GM23338 (cell line): ENCODE results near the gene SMAD9. TPM values are rescaled to one million over a fixed set of nuclear protein-coding genes. Genes with fewer than 3 reads are reported as not detected.

ENCODE experiments used
- ATAC-seq: fragments of 200-7000 bp; cut with Tn5 transposase; 3 replicates; pipeline ENCODE4 v1.9.1; 2020
- DNase-seq: peaks from one replicate; pipeline ENCODE4 v3.0.0-alpha.2; 2015; ENCODE audit warnings: low spot score
- H2AFZ ChIP-seq: fragments of 200-600 bp; sonication (generic); 2 replicates; pipeline ENCODE4 v1.8.0; 2016; ENCODE audit warnings: antibody characterized with exemption, mild to moderate bottlenecking, moderate library complexity
- H3F3A ChIP-seq: fragments of 200-600 bp; sonication (generic); replicated peaks from 2 replicates; pipeline ENCODE4 v1.8.0; 2017; ENCODE audit warnings: antibody characterized with exemption, mixed run types, low read depth
- H3K27ac ChIP-seq: fragments of 200-600 bp; sonication (generic); 2 replicates; pipeline ENCODE4 v1.6.1; 2016; ENCODE audit warnings: low read depth
- H3K27me3 ChIP-seq: fragments of 200-600 bp; sonication (generic); 2 replicates; pipeline ENCODE4 v1.8.0; 2016; ENCODE audit warnings: mild to moderate bottlenecking, mixed run types, moderate library complexity; ENCODE audit not compliant: insufficient read depth
- H3K36me3 ChIP-seq: fragments of 200-600 bp; sonication (generic); 2 replicates; pipeline ENCODE4 v1.8.0; 2016; ENCODE audit warnings: mild to moderate bottlenecking; ENCODE audit not compliant: insufficient read depth
- H3K4me1 ChIP-seq: fragments of 200-600 bp; sonication (generic); 2 replicates; pipeline ENCODE4 v1.8.0; 2016; ENCODE audit warnings: mild to moderate bottlenecking, moderate library complexity; ENCODE audit not compliant: insufficient read depth
- H3K4me2 ChIP-seq: fragments of 200-600 bp; sonication (generic); 2 replicates; pipeline ENCODE4 v1.7.1; 2017; ENCODE audit warnings: mixed run types
- H3K4me3 ChIP-seq: fragments of 200-600 bp; sonication (generic); 2 replicates; pipeline ENCODE4 v1.6.1; 2016; ENCODE audit warnings: mixed run types
- H3K79me2 ChIP-seq: fragments of 200-600 bp; sonication (generic); replicated peaks from 2 replicates; pipeline ENCODE4 v1.8.0; 2017; ENCODE audit warnings: mild to moderate bottlenecking; ENCODE audit not compliant: insufficient read depth
- H3K9me2 ChIP-seq: fragments of 200-600 bp; sonication (generic); 2 replicates; pipeline ENCODE4 v1.8.0; 2017; ENCODE audit not compliant: insufficient read depth
- H4K20me1 ChIP-seq: fragments of 200-600 bp; sonication (generic); replicated peaks from 2 replicates; pipeline ENCODE4 v1.8.0; 2017; ENCODE audit warnings: mild to moderate bottlenecking; ENCODE audit not compliant: insufficient read depth
- H3K27ac Mint-ChIP-seq: 2 replicates; pipeline ENCODE4 v1.8.0; 2020; ENCODE audit warnings: inconsistent platforms, mild to moderate bottlenecking, moderate library complexity, mixed read lengths
- H3K27me3 Mint-ChIP-seq: 3 replicates; pipeline ENCODE4 v1.8.0; 2022; ENCODE audit warnings: low read depth, mild to moderate bottlenecking, moderate library complexity, mixed read lengths, inconsistent platforms; ENCODE audit not compliant: insufficient read depth, poor library complexity
- H3K36me3 Mint-ChIP-seq: 3 replicates; pipeline ENCODE4 v1.8.0; 2021; ENCODE audit warnings: low read depth, mild to moderate bottlenecking, inconsistent platforms, moderate library complexity, mixed read lengths
- H3K4me1 Mint-ChIP-seq: 3 replicates; pipeline ENCODE4 v1.8.0; 2020; ENCODE audit warnings: mild to moderate bottlenecking, inconsistent platforms, mixed read lengths
- H3K4me3 Mint-ChIP-seq: 3 replicates; pipeline ENCODE4 v1.8.0; 2021; ENCODE audit warnings: moderate library complexity, mild to moderate bottlenecking, inconsistent platforms, mixed read lengths
- H3K9me3 Mint-ChIP-seq: 3 replicates; pipeline ENCODE4 v1.8.0; 2020; ENCODE audit warnings: moderate library complexity, mild to moderate bottlenecking, inconsistent platforms, mixed read lengths
- CREB1 ChIP-seq: fragments of 250-450 bp; sonication (Bioruptor Pico); IDR thresholded peaks from 2 replicates; pipeline ENCODE4 v1.5.0; 2020; ENCODE audit warnings: low read depth, mild to moderate bottlenecking, moderate library complexity
- EZH2 ChIP-seq: fragments of 200-600 bp; sonication (generic); IDR thresholded peaks from one replicate; pipeline ENCODE4 v1.8.0; 2017; ENCODE audit warnings: antibody characterized with exemption, mild to moderate bottlenecking, low read depth; ENCODE audit not compliant: unreplicated experiment
- EZH2phosphoT487 ChIP-seq: fragments of 200-600 bp; sonication (generic); IDR thresholded peaks from one replicate; pipeline ENCODE4 v1.8.1; 2018; ENCODE audit warnings: antibody characterized with exemption; ENCODE audit not compliant: unreplicated experiment
- JUNB ChIP-seq: IDR thresholded peaks from one replicate; pipeline ENCODE4 v1.6.1; 2016; ENCODE audit warnings: antibody characterized with exemption; ENCODE audit not compliant: unreplicated experiment
- NANOG ChIP-seq: IDR thresholded peaks from 2 replicates; pipeline ENCODE4 v1.6.1; 2016; ENCODE audit warnings: antibody characterized with exemption, borderline replicate concordance
- POLR2AphosphoS5 ChIP-seq: IDR thresholded peaks from 2 replicates; pipeline ENCODE4 v1.6.1; 2016; ENCODE audit warnings: antibody characterized with exemption, low read depth
- REST ChIP-seq: IDR thresholded peaks from one replicate; pipeline ENCODE4 v1.6.1; 2018; ENCODE audit warnings: antibody characterized with exemption; ENCODE audit not compliant: unreplicated experiment
- STAT1 ChIP-seq: IDR thresholded peaks from one replicate; pipeline ENCODE4 v1.6.1; 2016; ENCODE audit warnings: antibody characterized with exemption; ENCODE audit not compliant: unreplicated experiment
- ZNF114 ChIP-seq: fragments of 250-450 bp; sonication (Bioruptor Pico); IDR thresholded peaks from 2 replicates; pipeline ENCODE4 v1.5.0; 2020; ENCODE audit warnings: mild to moderate bottlenecking, moderate library complexity
- ZNF331 ChIP-seq: fragments of 250-450 bp; sonication (Bioruptor Pico); IDR thresholded peaks from 2 replicates; pipeline ENCODE4 v1.5.0; 2020; ENCODE audit warnings: low read depth, mild to moderate bottlenecking, moderate library complexity
- polyA plus RNA-seq: library from polyadenylated mRNA; unstranded; fragments of >200 nt; fragmentation: Nextera tagmentation; extraction: Ambion mirVana; gene quantifications from 2 replicates; pipeline ENCODE4 v1.2.1, GENCODE V29; 2016
- total RNA-seq: library from RNA; depleted of rRNA; stranded (reverse); fragments of >200 nt; shearing (Covaris generic); gene quantifications from 2 replicates; pipeline ENCODE4 v1.2.3, GENCODE V29; 2014
- TF ChIP-seq, protein P1 (sequence below): IDR thresholded peaks from 2 replicates; pipeline ENCODE4 v1.6.1; 2016; ENCODE audit warnings: antibody characterized with exemption

SMAD9 gene
- total and polyA plus RNA-seq, 2 experiments from 2014 or later = 0.95 to 1.3 TPM

DNA sequence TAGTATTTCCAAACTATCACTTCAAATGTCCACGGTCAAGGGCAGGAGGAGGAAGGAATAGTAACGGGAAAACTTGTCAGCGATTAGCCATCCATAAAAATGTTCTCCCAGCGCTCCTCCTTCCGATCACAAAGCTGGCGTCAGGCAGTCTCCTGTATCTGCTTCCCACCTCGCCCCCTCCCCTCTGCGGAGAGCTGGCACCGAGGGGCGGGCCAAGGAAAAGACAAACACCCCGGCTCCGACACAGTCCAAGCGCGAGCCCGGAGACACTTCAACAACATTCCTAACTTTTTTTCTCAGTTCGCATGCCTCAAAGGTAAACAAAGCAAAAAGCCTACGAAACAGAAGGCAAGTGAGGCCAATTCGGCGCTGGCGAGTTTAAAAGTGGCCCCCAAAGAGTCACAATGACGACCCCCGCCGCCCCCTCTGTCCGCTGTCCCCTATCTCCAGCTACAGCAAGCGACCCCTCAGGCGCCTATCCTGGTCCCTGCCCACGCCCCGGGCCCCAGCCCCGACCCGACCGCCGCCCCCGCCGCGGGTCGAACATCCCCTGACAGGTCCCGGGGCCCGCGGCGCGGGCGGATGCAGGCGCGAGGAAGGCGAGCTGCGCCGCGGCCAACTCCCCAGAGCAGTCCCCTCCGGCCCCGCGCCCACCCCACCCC lies 736 bp downstream of the SMAD9 start (continued):
- no peak for TF ChIP-seq REST
- no peak for TF ChIP-seq EZH2phosphoT487
- no peak for TF ChIP-seq EZH2
- no peak for TF ChIP-seq NANOG

DNA sequence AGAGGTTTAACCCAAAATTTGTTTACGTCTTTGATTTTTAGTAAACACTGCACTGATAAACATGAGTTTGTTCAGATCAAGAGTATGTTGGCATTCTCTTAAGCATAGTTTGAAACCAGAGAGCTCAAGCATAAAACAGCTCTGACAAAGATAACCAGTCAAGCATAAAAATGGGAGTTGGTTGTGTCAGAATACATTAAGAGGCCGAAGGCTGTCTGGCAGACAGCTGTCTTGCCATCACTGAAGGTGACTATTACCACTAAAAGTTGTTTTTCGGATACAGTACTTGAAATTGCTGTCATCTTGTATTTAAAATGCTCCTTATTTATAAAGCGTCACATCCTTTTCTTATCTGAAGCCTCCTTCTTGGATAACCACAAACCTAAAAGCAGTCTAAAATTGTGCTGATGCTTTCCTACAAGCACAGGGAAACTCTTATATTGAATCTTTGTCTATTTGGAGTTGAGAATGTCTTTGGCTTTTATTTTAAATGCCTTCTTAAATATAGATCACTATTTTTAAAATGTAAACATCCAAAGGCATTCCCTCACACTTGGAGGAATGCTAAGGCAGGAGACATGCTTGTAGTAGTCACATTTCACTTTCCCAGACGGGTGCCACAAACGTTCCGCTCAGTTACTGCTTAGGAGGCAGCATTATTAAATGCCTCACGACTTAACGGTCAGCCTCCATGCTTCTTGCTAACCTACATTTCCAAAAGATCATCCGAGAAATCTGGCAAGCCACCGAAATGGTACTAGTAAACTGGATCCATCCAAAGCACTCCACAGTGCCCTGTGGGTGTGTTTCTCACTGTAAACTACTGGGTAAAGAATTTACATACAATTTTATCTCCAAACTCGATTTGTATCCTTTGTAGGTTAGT lies 1.5 kb downstream of the SMAD9 start:
- peaks cover 23% of the 10 kb centered on the region for H3K27me3 Mint-ChIP-seq
- H3K27ac Mint-ChIP-seq = no peak overlapping the region
- no peak for TF ChIP-seq ZNF114 (CRISPR knock-in tag)
- TF ChIP-seq REST = no peak
- no peak for TF ChIP-seq JUNB
- TF ChIP-seq STAT1 = no peak
- TF ChIP-seq, protein P1, sequence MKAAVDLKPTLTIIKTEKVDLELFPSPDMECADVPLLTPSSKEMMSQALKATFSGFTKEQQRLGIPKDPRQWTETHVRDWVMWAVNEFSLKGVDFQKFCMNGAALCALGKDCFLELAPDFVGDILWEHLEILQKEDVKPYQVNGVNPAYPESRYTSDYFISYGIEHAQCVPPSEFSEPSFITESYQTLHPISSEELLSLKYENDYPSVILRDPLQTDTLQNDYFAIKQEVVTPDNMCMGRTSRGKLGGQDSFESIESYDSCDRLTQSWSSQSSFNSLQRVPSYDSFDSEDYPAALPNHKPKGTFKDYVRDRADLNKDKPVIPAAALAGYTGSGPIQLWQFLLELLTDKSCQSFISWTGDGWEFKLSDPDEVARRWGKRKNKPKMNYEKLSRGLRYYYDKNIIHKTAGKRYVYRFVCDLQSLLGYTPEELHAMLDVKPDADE = no peak
- TF ChIP-seq POLR2AphosphoS5 = no peak
- no peak for TF ChIP-seq CREB1
- TF ChIP-seq ZNF331 = no peak

More for the DNA sequence above, 1.5 kb downstream of the SMAD9 start:
- H2AFZ ChIP-seq = peak overlapping the region; percentile 97
- no peaks in the 10 kb centered on the region for H3K79me2 ChIP-seq
- ATAC-seq = no peak
- H3K9me3 Mint-ChIP-seq = no peaks in the 10 kb centered on the region
- peaks cover 8% of the 10 kb centered on the region; the same call in 2 of the 3 replicates for H3K4me1 Mint-ChIP-seq
- peak overlapping the region; percentile 95 for H3K4me2 ChIP-seq
- H3F3A ChIP-seq = peaks cover 15% of the 10 kb centered on the region; the same call in 1 of the 2 replicates
- peak overlapping the region; percentile 84 for H3K4me3 ChIP-seq
- H3K9me2 ChIP-seq = no peaks in the 10 kb centered on the region
- peak; percentile 15 for DNase-seq
- peaks cover 15% of the 10 kb centered on the region for H3K4me1 ChIP-seq
- peak overlapping the region; percentile 89 for H3K4me3 Mint-ChIP-seq
- H3K27ac ChIP-seq = no peak overlapping the region
- H3K36me3 ChIP-seq = no peaks in the 10 kb centered on the region
- H4K20me1 ChIP-seq = no peaks in the 10 kb centered on the region; the same call in 1 of the 2 replicates
- peaks cover 45% of the 10 kb centered on the region for H3K27me3 ChIP-seq
- no peaks in the 10 kb centered on the region for H3K36me3 Mint-ChIP-seq
